H1 (cell line): ENCODE measurements around the gene MCM9. TPM values are rescaled to one million over a fixed set of nuclear protein-coding genes. Genes with fewer than 3 reads are reported as not detected.

Source experiments
- CTCF ChIA-PET: fragments of 300-600 bp; sonication (Branson Sonifier 250); formaldehyde crosslinking; loops from one replicate; lab custom pipeline; 2021; ENCODE audit not compliant: partially characterized antibody; lab: Charles Lee
- POLR2A ChIA-PET: fragments of 300-600 bp; sonication (Branson Sonifier 250); formaldehyde crosslinking; loops from one replicate; lab custom pipeline; 2021; ENCODE audit warnings: inconsistent platforms; ENCODE audit not compliant: partially characterized antibody; lab: Charles Lee
- DNase-seq, 2 experiments: peaks; one replicate each; pipeline versions ENCODE4 v3.0.0 to v3.0.0-alpha.2; 2010 to 2022; ENCODE audit warnings: low spot score in 2 of 2, low read depth in 1 of 2, mixed read lengths in 1 of 2
- FAIRE-seq: peaks from 2 replicates; lab custom pipeline; 2011; peaks lifted over from hg19 to GRCh38; lab: Jason Lieb, UNC
- H2AFZ ChIP-seq: 2 replicates; pipeline ENCODE4 v1.8.1; 2012; ENCODE audit warnings: low read length, inconsistent platforms
- H2AK5ac ChIP-seq: 2 replicates; pipeline ENCODE4 v1.6.1; 2013; ENCODE audit warnings: low read depth, low read length
- H2BK120ac ChIP-seq: replicated peaks from 2 replicates; pipeline ENCODE3; 2013; ENCODE audit warnings: low read depth, low read length, inconsistent platforms
- H2BK12ac ChIP-seq: 2 replicates; pipeline ENCODE4 v1.6.1; 2013; ENCODE audit warnings: low read depth, low read length
- H2BK15ac ChIP-seq: 2 replicates; pipeline ENCODE4 v1.6.1; 2013; ENCODE audit warnings: low read length
- H2BK20ac ChIP-seq: 2 replicates; pipeline ENCODE4 v1.6.1; 2013; ENCODE audit warnings: low read length
- H2BK5ac ChIP-seq: 2 replicates; pipeline ENCODE4 v1.6.1; 2013; ENCODE audit warnings: low read depth, low read length
- H3K14ac ChIP-seq: 2 replicates; pipeline ENCODE4 v1.6.1; 2013; ENCODE audit warnings: inconsistent platforms; ENCODE audit not compliant: insufficient read length
- H3K18ac ChIP-seq: 2 replicates; pipeline ENCODE4 v1.6.1; 2013; ENCODE audit warnings: low read length; ENCODE audit errors: extremely low read depth
- H3K23ac ChIP-seq: 2 replicates; pipeline ENCODE4 v1.6.1; 2013; ENCODE audit warnings: inconsistent platforms; ENCODE audit not compliant: insufficient read length
- H3K23me2 ChIP-seq: 2 replicates; pipeline ENCODE4 v1.6.1; 2013; ENCODE audit warnings: low read depth, low read length
- H3K27ac ChIP-seq: 2 replicates; pipeline ENCODE4 v1.6.1; 2011; ENCODE audit warnings: low read depth, low read length, inconsistent platforms
- H3K27me3 ChIP-seq, 4 experiments: replicated peaks in 1 of 4; 1 replicate in 1 of 4; 2 replicates in 3 of 4; pipeline versions ENCODE4 v1.6.1 to v1.8.1; 2011 to 2013; ENCODE audit warnings: low read length in 3 of 4, mild to moderate bottlenecking in 3 of 4, inconsistent platforms in 2 of 4, mixed read lengths in 2 of 4, moderate library complexity in 1 of 4; ENCODE audit not compliant: control insufficient read depth in 3 of 4, insufficient read depth in 3 of 4; ENCODE audit errors: extremely low read depth in 1 of 4
- H3K36me3 ChIP-seq, 4 experiments: 2 replicates each; pipeline versions ENCODE4 v1.6.1 to v1.8.1; 2011 to 2013; ENCODE audit warnings: mild to moderate bottlenecking in 4 of 4, low read length in 3 of 4, moderate library complexity in 2 of 4, control low read depth in 1 of 4, inconsistent platforms in 1 of 4; ENCODE audit not compliant: insufficient read depth in 4 of 4, control insufficient read depth in 2 of 4
- H3K4ac ChIP-seq: replicated peaks from 2 replicates; pipeline ENCODE3; 2013; ENCODE audit warnings: low read length, low read depth, mixed read lengths, inconsistent platforms; ENCODE audit not compliant: insufficient read length
- H3K4me1 ChIP-seq, 4 experiments: replicated peaks in 1 of 4; 1 replicate in 1 of 4; 2 replicates in 3 of 4; pipeline versions ENCODE4 v1.6.1 to v1.8.1; 2011 to 2013; ENCODE audit warnings: low read length in 3 of 4, inconsistent platforms in 2 of 4, mixed read lengths in 1 of 4; ENCODE audit not compliant: insufficient read depth in 4 of 4, control insufficient read depth in 3 of 4
- H3K4me2 ChIP-seq, 2 experiments: 2 replicates each; pipeline versions ENCODE4 v1.6.1 to v1.8.1; 2011 to 2013; ENCODE audit warnings: low read depth in 2 of 2, low read length in 2 of 2, control low read depth in 1 of 2, inconsistent platforms in 1 of 2, mild to moderate bottlenecking in 1 of 2; ENCODE audit not compliant: insufficient read depth in 1 of 2
- H3K4me3 ChIP-seq, 4 experiments: fragments of 200-600, 300-600 bp in 1 of 4; sonication (generic), shearing (Covaris generic), sonication (Bioruptor Twin) in 1 of 4; 2 replicates each; pipeline versions ENCODE4 v1.5.1 to v1.8.1; 2011 to 2016; ENCODE audit warnings: low read length in 4 of 4, low read depth in 3 of 4, control low read depth in 2 of 4, inconsistent platforms in 2 of 4, mild to moderate bottlenecking in 2 of 4, mixed read lengths in 1 of 4, moderate library complexity in 1 of 4; ENCODE audit not compliant: insufficient read depth in 2 of 4; ENCODE audit errors: extremely low read depth in 1 of 4
- H3K56ac ChIP-seq: replicated peaks from 2 replicates; pipeline ENCODE3; 2013; ENCODE audit warnings: low read depth, mild to moderate bottlenecking, mixed read lengths, low read length, inconsistent platforms; ENCODE audit not compliant: insufficient read length
- H3K79me1 ChIP-seq: 2 replicates; pipeline ENCODE4 v1.6.1; 2013; ENCODE audit warnings: low read depth, low read length, control low read depth
- H3K79me2 ChIP-seq, 2 experiments: 2 replicates each; pipeline versions ENCODE4 v1.6.1 to v1.8.1; 2012 to 2013; ENCODE audit warnings: low read length in 2 of 2, mild to moderate bottlenecking in 2 of 2, inconsistent platforms in 1 of 2; ENCODE audit not compliant: insufficient read depth in 2 of 2, control insufficient read depth in 1 of 2
- H3K9ac ChIP-seq, 4 experiments: replicated peaks in 1 of 4; 1 replicate in 1 of 4; 2 replicates in 3 of 4; pipeline versions ENCODE4 v1.6.1 to v1.8.1; 2011 to 2013; ENCODE audit warnings: low read depth in 3 of 4, low read length in 3 of 4, control low read depth in 2 of 4, mild to moderate bottlenecking in 2 of 4, moderate library complexity in 2 of 4, inconsistent platforms in 1 of 4; ENCODE audit errors: extremely low read depth in 1 of 4
- H3K9me3 ChIP-seq, 2 experiments: 2 replicates each; pipeline versions ENCODE4 v1.6.1 to v1.8.1; 2012 to 2013; ENCODE audit warnings: mild to moderate bottlenecking in 2 of 2, moderate library complexity in 2 of 2, control low read depth in 1 of 2, inconsistent platforms in 1 of 2, low read depth in 1 of 2, low read length in 1 of 2, mixed read lengths in 1 of 2; ENCODE audit not compliant: insufficient read depth in 2 of 2
- H4K20me1 ChIP-seq, 2 experiments: replicated peaks in 1 of 2; 2 replicates each; pipeline versions ENCODE3 to v1.8.1; 2011 to 2013; ENCODE audit warnings: inconsistent platforms in 2 of 2, low read length in 2 of 2, mild to moderate bottlenecking in 1 of 2; ENCODE audit not compliant: insufficient read depth in 2 of 2, control insufficient read depth in 1 of 2
- H4K5ac ChIP-seq: 2 replicates; pipeline ENCODE4 v1.6.1; 2013; ENCODE audit warnings: low read length, low read depth, mixed read lengths, inconsistent platforms; ENCODE audit not compliant: insufficient read length
- H4K8ac ChIP-seq: 2 replicates; pipeline ENCODE4 v1.8.0; 2013; ENCODE audit warnings: mild to moderate bottlenecking, moderate library complexity, low read length, inconsistent platforms; ENCODE audit not compliant: insufficient read depth; ENCODE audit errors: extremely low read depth
- H4K91ac ChIP-seq: replicated peaks from 2 replicates; pipeline ENCODE3; 2013; ENCODE audit warnings: low read length, mixed read lengths, inconsistent platforms; ENCODE audit not compliant: insufficient read length
- ATF2 ChIP-seq: IDR thresholded peaks from 2 replicates; pipeline ENCODE4 v1.6.1; 2012; ENCODE audit warnings: low read length, inconsistent platforms
- BACH1 ChIP-seq: IDR thresholded peaks from 2 replicates; pipeline ENCODE4 v1.6.1; 2012; ENCODE audit warnings: low read length, improper control_type of control experiment
- GTF2F1 ChIP-seq: IDR thresholded peaks from 2 replicates; pipeline ENCODE4 v1.6.1; 2012; ENCODE audit warnings: low read depth, low read length, improper control_type of control experiment, borderline replicate concordance
- JUN ChIP-seq: IDR thresholded peaks from 2 replicates; pipeline ENCODE4 v1.6.1; 2011; ENCODE audit warnings: low read depth, mild to moderate bottlenecking, improper control_type of control experiment, low read length
- PHF8 ChIP-seq: fragments of 200-600 bp; sonication (generic); conservative IDR thresholded peaks from 2 replicates; pipeline ENCODE4 v1.7.1; 2012; ENCODE audit warnings: low read depth, mild to moderate bottlenecking, inconsistent platforms, low read length, moderate library complexity
- SIN3A ChIP-seq, 2 experiments: IDR thresholded peaks in 1 of 2; conservative IDR thresholded peaks in 1 of 2; 2 replicates each; pipeline ENCODE4 v1.6.1; 2011 to 2012; ENCODE audit warnings: low read length in 2 of 2, improper control_type of control experiment in 1 of 2, low read depth in 1 of 2, mild to moderate bottlenecking in 1 of 2
- SIX5 ChIP-seq: IDR thresholded peaks from 2 replicates; pipeline ENCODE4 v1.6.1; 2011; ENCODE audit warnings: mild to moderate bottlenecking, low read depth, low read length
- SRF ChIP-seq: IDR thresholded peaks from 2 replicates; pipeline ENCODE4 v1.6.1; 2011; ENCODE audit warnings: mild to moderate bottlenecking, low read depth, low read length, moderate library complexity
- TCF12 ChIP-seq: IDR thresholded peaks from 2 replicates; pipeline ENCODE4 v1.6.1; 2011; ENCODE audit warnings: low read depth, mild to moderate bottlenecking, low read length
- TEAD4 ChIP-seq: IDR thresholded peaks from 2 replicates; pipeline ENCODE4 v1.6.1; 2012; ENCODE audit warnings: low read depth, low read length, inconsistent platforms, mixed read lengths
- USF2 ChIP-seq: IDR thresholded peaks from 2 replicates; pipeline ENCODE4 v1.6.1; 2011; ENCODE audit warnings: low read length, improper control_type of control experiment
- ZNF274 ChIP-seq: IDR thresholded peaks from 2 replicates; pipeline ENCODE4 v1.7.0; 2012; ENCODE audit warnings: low read length, borderline replicate concordance; ENCODE audit errors: extremely low read depth
- WGBS, 2 experiments: shearing (Covaris generic) in 1 of 2; methylation state at CpG; one replicate each; pipeline versions ENCODE4 v1.1.6 to v1.1.7; 2013 to 2015; ENCODE audit warnings: low lambda C conversion rate in 2 of 2, mixed read lengths in 2 of 2, inconsistent platforms in 1 of 2, low coverage in 1 of 2, missing lambda C conversion rate in 1 of 2; ENCODE audit not compliant: insufficient replicate concordance in 2 of 2, insufficient coverage in 1 of 2, insufficient read length in 1 of 2; ENCODE audit errors: extremely low coverage in 1 of 2, missing lambda C conversion rate in 1 of 2; 5-methylcytosine and 5-hydroxymethylcytosine counted together
- polyA plus RNA-seq, 7 experiments: library from polyadenylated mRNA; depleted of rRNA in 3 of 7; stranded (reverse) in 5 of 7; unstranded in 2 of 7; fragments of >200 nt in 5 of 7; fragments of 200-250 nt in 2 of 7; gene quantifications; 1 replicate in 5 of 7; 2 replicates in 1 of 7; 4 replicates in 1 of 7; pipeline versions ENCODE4 v1.2.1 to v1.2.3, GENCODE V29; 2011 to 2013; ENCODE audit warnings: missing spikeins in 2 of 7, mixed read lengths in 2 of 7
- total RNA-seq: library from RNA; stranded (reverse); fragmentation: NEBNext Ultra II Directional; extraction: Animal tissue kit (Norgen Biotek cat#: 25700); gene quantifications from 2 replicates; pipeline ENCODE4 v1.2.1, GENCODE V29; 2021

Gene MCM9
- total and polyA plus RNA-seq, 2 of the 8 experiments (the other 6 are each of a cell fraction or from before 2014, with no cell fraction given) = 3.7 to 11.4 TPM

GRCh38 chr6:118856301-118856700 is 78.7 kb downstream of the MCM9 start:
- Histone ChIP-seq H3K4me2 (no peak overlapping the region), H2BK120ac (no peak overlapping the region), H3K27ac (no peak overlapping the region), H2BK15ac (no peak overlapping the region), H2BK5ac (no peak overlapping the region), H2AFZ (no peak overlapping the region), H4K91ac (no peak overlapping the region), H3K9me3 (no peaks in the 10 kb centered on the region), H2BK20ac (no peak overlapping the region), H3K4me1 (peaks cover 0 to 3% (median 0%) of the 10 kb centered on the region in 4 experiments; a peak in 2 of 7 replicates), H4K8ac (no peak overlapping the region), H3K4ac (no peak overlapping the region), H2BK12ac (no peak overlapping the region), H3K4me3 (no peak overlapping the region), H3K56ac (no peak overlapping the region), H3K27me3 (no peaks in the 10 kb centered on the region), H3K23me2 (no peaks in the 10 kb centered on the region), H3K23ac (no peak overlapping the region), H3K36me3 (no peaks in the 10 kb centered on the region), H3K14ac (no peak overlapping the region), H4K20me1 (no peaks in the 10 kb centered on the region), H3K79me1 (no peaks in the 10 kb centered on the region), H3K9ac (no peak overlapping the region), H3K79me2 (no peaks in the 10 kb centered on the region), H4K5ac (no peak overlapping the region), H2AK5ac (no peak overlapping the region), H3K18ac (no peak overlapping the region)
- FAIRE-seq (no peak), DNase-seq (no peak)
- POLR2A ChIA-PET = no interaction called here
- CTCF ChIA-PET = interaction anchor here (0.9 to 1.1 kb wide), 2 partner anchors 26 to 172 kb away, joined by 3 to 4 read pairs; no protein-coding TSS in a partner anchor
- WGBS, 2 experiments = 82% methylated on average over 4 of the region's 4 CpGs; no CpG with 5 or more reads in 1 of the 2 experiments
- no peak for TF ChIP-seq TEAD4
- TF ChIP-seq USF2 = no peak
- no peak for TF ChIP-seq SIX5
- TF ChIP-seq PHF8 = no peak
- TF ChIP-seq ZNF274 = no peak
- no peak for TF ChIP-seq SIN3A (conservative IDR thresholded peaks at IDR 0.05 in 1 of 2, IDR thresholded peaks at IDR 0.05 in 1 of 2; ENCODE audit: low read depth in 1 of 2, low read length in 2 of 2)
- no peak for TF ChIP-seq BACH1
- no peak for TF ChIP-seq SRF
- TF ChIP-seq ATF2 = no peak
- TF ChIP-seq JUN = no peak
- no peak for TF ChIP-seq TCF12
- TF ChIP-seq GTF2F1 = no peak
